GM12878 (cell line): ENCODE results near the gene ASIC2. TPM values are rescaled to one million over a fixed set of nuclear protein-coding genes. Genes with fewer than 3 reads are reported as not detected.

Experiments used
- BHLHE40 ChIP-seq, 2 experiments: fragments of 450-650 bp in 1 of 2; IDR thresholded peaks; 2 replicates each; pipeline ENCODE4 v1.6.1; 2011 to 2017; ENCODE audit warnings: low read depth in 2 of 2, borderline replicate concordance in 1 of 2, improper control_type of control experiment in 1 of 2, low read length in 1 of 2, mild to moderate bottlenecking in 1 of 2
- CEBPZ ChIP-seq: fragments of 150-350 bp; IDR thresholded peaks from 2 replicates; pipeline ENCODE4 v1.6.1; 2016; ENCODE audit warnings: low read depth, low read length
- ESRRA ChIP-seq: IDR thresholded peaks from 2 replicates; pipeline ENCODE4 v1.6.1; 2012; ENCODE audit warnings: mild to moderate bottlenecking, low read length, improper control_type of control experiment
- IRF3 ChIP-seq: fragments of 450-650 bp; IDR thresholded peaks from 2 replicates; pipeline ENCODE4 v1.6.1; 2014; ENCODE audit warnings: mild to moderate bottlenecking
- KDM1A ChIP-seq: fragments of 200-600 bp; sonication (generic); IDR thresholded peaks from 2 replicates; pipeline ENCODE4 v1.6.1; 2016; ENCODE audit warnings: borderline replicate concordance
- WRNIP1 ChIP-seq: IDR thresholded peaks from 2 replicates; pipeline ENCODE4 v1.6.1; 2011; ENCODE audit warnings: low read depth, low read length, improper control_type of control experiment, borderline replicate concordance
- polyA plus RNA-seq, 11 experiments: library from polyadenylated mRNA; depleted of rRNA in 4 of 11; unstranded in 6 of 11; stranded (reverse) in 5 of 11; fragments of >200 nt; fragmentation: Nextera tagmentation in 4 of 11; fragmentation: Illumina TruSeq in 1 of 11; extraction: Ambion mirVana in 4 of 11; extraction: Trizol in 1 of 11; gene quantifications; 1 replicate in 1 of 11; 2 replicates in 10 of 11; pipeline versions ENCODE4 v1.2.1 to v1.2.3, GENCODE V29; 2011 to 2016; ENCODE audit warnings: inconsistent platforms in 2 of 11, missing spikeins in 2 of 11, low read depth in 1 of 11
- total RNA-seq, 4 experiments: library from RNA; depleted of rRNA in 3 of 4; stranded (reverse); fragments of >200 nt in 3 of 4; fragmentation: Illumina TruSeq in 1 of 4; extraction: Trizol in 1 of 4; gene quantifications; 2 replicates each; pipeline versions ENCODE4 v1.2.1 to v1.2.3, GENCODE V29; 2013 to 2021

Gene ASIC2
- total and polyA plus RNA-seq, 10 of the 15 experiments (the other 5 are each of a cell fraction or from before 2014, with no cell fraction given): not detected

- no peak for TF ChIP-seq CEBPZ
- TF ChIP-seq ESRRA: no peak
- TF ChIP-seq IRF3: no peak
- TF ChIP-seq KDM1A: no peak
- TF ChIP-seq BHLHE40 (IDR thresholded peaks at IDR 0.05; ENCODE audit: borderline replicate concordance in 1 of 2, low read depth in 2 of 2, low read length in 1 of 2): no peak
- TF ChIP-seq WRNIP1: no peak
- TF ChIP-seq, all 136 proteins: peak for 0
Measured at GRCh38 chr17:32992321-32993033, 300.6 kb downstream of the ASIC2 start (continued).
